ENCODE measurements around the gene FTSJ1. TPM values are rescaled to one million over a fixed set of nuclear protein-coding genes. Genes with fewer than 3 reads are reported as not detected.

Gene FTSJ1
- total RNA-seq, 1 experiment from 2014 or later = 53.9 TPM

DNA sequence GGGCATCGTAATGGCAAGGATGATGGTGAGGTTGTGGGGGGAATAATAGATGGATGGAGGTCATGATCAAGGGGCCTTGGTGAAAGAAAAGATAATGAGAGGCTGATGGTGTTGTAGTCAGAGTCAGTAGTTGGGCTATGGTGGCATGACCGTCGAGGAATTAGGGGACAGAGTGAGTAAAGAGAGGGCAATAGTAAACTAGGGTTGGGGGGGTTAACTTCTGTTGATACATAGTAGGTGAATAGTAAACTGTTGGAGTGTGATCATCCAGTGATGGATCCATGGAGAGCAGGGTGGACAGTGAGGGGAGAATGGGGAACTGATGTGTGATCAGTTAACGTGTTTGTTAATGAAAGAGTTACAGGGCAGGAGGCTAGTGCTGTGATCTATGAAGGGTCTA lies 920 bp downstream of the FTSJ1 start:
- ChIA-PET POLR2A (no interaction called here), CTCF (interaction anchor here (0.8 kb wide), 1 partner anchor 9 kb away, joined by 3 read pairs; no protein-coding TSS in a partner anchor)
- Mint-ChIP-seq H3K27ac (no peak overlapping the region; the same call in 1 of the 2 replicates), H3K9me3 (no peaks in the 10 kb centered on the region), H3K27me3 (ENCODE audit: low read depth) (no peaks in the 10 kb centered on the region), H3K4me3 (peak overlapping the region; percentile 93), H3K36me3 (peaks cover 12% of the 10 kb centered on the region), H3K4me1 (peaks cover 33% of the 10 kb centered on the region)
- ATAC-seq (no peak), DNase-seq (ENCODE audit: low spot score) (no peak)
- TF ChIP-seq, protein P1, sequence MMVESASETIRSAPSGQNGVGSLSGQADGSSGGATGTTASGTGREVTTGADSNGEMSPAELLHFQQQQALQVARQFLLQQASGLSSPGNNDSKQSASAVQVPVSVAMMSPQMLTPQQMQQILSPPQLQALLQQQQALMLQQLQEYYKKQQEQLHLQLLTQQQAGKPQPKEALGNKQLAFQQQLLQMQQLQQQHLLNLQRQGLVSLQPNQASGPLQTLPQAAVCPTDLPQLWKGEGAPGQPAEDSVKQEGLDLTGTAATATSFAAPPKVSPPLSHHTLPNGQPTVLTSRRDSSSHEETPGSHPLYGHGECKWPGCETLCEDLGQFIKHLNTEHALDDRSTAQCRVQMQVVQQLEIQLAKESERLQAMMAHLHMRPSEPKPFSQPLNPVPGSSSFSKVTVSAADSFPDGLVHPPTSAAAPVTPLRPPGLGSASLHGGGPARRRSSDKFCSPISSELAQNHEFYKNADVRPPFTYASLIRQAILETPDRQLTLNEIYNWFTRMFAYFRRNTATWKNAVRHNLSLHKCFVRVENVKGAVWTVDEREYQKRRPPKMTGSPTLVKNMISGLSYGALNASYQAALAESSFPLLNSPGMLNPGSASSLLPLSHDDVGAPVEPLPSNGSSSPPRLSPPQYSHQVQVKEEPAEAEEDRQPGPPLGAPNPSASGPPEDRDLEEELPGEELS (CRISPR knock-in tag; IDR thresholded peaks at IDR 0.05) = no peak
- TF ChIP-seq, protein P2, sequence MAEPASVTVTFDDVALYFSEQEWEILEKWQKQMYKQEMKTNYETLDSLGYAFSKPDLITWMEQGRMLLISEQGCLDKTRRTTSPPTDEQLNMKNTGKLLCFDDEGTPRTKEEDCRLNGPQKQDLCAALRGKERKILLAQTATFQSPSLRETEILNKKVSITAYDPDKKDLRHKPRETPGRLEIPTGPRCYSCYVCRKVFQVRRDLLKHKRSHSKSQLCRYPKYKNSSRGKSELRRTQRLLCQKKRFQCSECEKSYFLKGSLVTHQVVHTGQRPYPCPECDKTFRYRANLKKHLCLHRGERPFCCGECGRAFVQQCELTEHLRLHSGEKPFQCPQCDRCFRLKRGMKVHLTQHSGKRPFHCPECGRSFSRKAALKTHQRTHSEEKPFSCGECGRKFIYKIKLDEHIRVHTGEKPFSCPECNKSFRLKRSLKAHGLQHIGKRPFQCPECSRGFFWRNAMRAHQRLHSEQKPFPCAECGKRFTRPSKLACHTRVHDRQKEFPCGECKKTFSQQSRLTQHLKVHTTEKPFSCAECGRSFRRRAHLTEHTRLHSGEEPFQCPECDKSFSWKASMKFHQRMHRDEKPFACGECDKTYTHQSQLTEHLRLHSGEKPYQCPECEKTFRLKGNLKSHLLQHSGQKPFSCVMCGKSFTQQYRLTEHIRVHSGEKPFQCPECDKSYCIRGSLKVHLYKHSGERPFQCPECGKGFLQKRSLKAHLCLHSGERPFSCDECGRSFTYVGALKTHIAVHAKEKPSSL (CRISPR knock-in tag; conservative IDR thresholded peaks at IDR 0.05) = no peak
- TF ChIP-seq, protein P3, sequence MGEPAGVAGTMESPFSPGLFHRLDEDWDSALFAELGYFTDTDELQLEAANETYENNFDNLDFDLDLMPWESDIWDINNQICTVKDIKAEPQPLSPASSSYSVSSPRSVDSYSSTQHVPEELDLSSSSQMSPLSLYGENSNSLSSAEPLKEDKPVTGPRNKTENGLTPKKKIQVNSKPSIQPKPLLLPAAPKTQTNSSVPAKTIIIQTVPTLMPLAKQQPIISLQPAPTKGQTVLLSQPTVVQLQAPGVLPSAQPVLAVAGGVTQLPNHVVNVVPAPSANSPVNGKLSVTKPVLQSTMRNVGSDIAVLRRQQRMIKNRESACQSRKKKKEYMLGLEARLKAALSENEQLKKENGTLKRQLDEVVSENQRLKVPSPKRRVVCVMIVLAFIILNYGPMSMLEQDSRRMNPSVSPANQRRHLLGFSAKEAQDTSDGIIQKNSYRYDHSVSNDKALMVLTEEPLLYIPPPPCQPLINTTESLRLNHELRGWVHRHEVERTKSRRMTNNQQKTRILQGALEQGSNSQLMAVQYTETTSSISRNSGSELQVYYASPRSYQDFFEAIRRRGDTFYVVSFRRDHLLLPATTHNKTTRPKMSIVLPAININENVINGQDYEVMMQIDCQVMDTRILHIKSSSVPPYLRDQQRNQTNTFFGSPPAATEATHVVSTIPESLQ (CRISPR knock-in tag; IDR thresholded peaks at IDR 0.05) = no peak
- TF ChIP-seq, protein P4, sequence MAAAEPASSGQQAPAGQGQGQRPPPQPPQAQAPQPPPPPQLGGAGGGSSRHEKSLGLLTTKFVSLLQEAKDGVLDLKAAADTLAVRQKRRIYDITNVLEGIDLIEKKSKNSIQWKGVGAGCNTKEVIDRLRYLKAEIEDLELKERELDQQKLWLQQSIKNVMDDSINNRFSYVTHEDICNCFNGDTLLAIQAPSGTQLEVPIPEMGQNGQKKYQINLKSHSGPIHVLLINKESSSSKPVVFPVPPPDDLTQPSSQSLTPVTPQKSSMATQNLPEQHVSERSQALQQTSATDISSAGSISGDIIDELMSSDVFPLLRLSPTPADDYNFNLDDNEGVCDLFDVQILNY (CRISPR knock-in tag; IDR thresholded peaks at IDR 0.05) = no peak
- no peak for TF ChIP-seq TEAD1 (CRISPR knock-in tag; IDR thresholded peaks at IDR 0.05)
- no peak for TF ChIP-seq ZNF423 (CRISPR knock-in tag; IDR thresholded peaks at IDR 0.05)
- TF ChIP-seq NR3C1 (CRISPR knock-in tag; conservative IDR thresholded peaks at IDR 0.05; ENCODE audit: low read depth) = no peak
- TF ChIP-seq, protein P5, sequence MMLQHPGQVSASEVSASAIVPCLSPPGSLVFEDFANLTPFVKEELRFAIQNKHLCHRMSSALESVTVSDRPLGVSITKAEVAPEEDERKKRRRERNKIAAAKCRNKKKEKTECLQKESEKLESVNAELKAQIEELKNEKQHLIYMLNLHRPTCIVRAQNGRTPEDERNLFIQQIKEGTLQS (CRISPR knock-in tag; conservative IDR thresholded peaks at IDR 0.05) = no peak
- TF ChIP-seq JUN (CRISPR knock-in tag; IDR thresholded peaks at IDR 0.05) = no peak
- no peak for TF ChIP-seq FOXJ3 (CRISPR knock-in tag; IDR thresholded peaks at IDR 0.05; ENCODE audit: borderline replicate concordance)
- no peak for TF ChIP-seq E2F1 (CRISPR knock-in tag; IDR thresholded peaks at IDR 0.05)
- TF ChIP-seq MYBL2 (CRISPR knock-in tag; IDR thresholded peaks at IDR 0.05) = no peak

- ChIA-PET CTCF (no interaction called here), POLR2A (no interaction called here)
- Mint-ChIP-seq H3K27me3 (ENCODE audit: low read depth) (no peaks in the 10 kb centered on the region), H3K4me3 (no peak overlapping the region), H3K36me3 (peaks cover 19% of the 10 kb centered on the region), H3K27ac (no peak overlapping the region), H3K4me1 (peaks cover 21% of the 10 kb centered on the region), H3K9me3 (no peaks in the 10 kb centered on the region)
- ATAC-seq (no peak), DNase-seq (ENCODE audit: low spot score) (no peak)
- TF ChIP-seq NR2C2 (CRISPR knock-in tag; IDR thresholded peaks at IDR 0.05) (no peak), SOX15 (CRISPR knock-in tag; IDR thresholded peaks at IDR 0.05) (no peak), ZNF121 (CRISPR knock-in tag; IDR thresholded peaks at IDR 0.05) (no peak), NFATC4 (CRISPR knock-in tag; IDR thresholded peaks at IDR 0.05) (no peak)
- TF ChIP-seq, protein P2 (CRISPR knock-in tag; conservative IDR thresholded peaks at IDR 0.05) = no peak
- TF ChIP-seq, protein P6, sequence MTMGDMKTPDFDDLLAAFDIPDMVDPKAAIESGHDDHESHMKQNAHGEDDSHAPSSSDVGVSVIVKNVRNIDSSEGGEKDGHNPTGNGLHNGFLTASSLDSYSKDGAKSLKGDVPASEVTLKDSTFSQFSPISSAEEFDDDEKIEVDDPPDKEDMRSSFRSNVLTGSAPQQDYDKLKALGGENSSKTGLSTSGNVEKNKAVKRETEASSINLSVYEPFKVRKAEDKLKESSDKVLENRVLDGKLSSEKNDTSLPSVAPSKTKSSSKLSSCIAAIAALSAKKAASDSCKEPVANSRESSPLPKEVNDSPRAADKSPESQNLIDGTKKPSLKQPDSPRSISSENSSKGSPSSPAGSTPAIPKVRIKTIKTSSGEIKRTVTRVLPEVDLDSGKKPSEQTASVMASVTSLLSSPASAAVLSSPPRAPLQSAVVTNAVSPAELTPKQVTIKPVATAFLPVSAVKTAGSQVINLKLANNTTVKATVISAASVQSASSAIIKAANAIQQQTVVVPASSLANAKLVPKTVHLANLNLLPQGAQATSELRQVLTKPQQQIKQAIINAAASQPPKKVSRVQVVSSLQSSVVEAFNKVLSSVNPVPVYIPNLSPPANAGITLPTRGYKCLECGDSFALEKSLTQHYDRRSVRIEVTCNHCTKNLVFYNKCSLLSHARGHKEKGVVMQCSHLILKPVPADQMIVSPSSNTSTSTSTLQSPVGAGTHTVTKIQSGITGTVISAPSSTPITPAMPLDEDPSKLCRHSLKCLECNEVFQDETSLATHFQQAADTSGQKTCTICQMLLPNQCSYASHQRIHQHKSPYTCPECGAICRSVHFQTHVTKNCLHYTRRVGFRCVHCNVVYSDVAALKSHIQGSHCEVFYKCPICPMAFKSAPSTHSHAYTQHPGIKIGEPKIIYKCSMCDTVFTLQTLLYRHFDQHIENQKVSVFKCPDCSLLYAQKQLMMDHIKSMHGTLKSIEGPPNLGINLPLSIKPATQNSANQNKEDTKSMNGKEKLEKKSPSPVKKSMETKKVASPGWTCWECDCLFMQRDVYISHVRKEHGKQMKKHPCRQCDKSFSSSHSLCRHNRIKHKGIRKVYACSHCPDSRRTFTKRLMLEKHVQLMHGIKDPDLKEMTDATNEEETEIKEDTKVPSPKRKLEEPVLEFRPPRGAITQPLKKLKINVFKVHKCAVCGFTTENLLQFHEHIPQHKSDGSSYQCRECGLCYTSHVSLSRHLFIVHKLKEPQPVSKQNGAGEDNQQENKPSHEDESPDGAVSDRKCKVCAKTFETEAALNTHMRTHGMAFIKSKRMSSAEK (CRISPR knock-in tag; IDR thresholded peaks at IDR 0.05; ENCODE audit: borderline replicate concordance) = no peak
These were observed 2.2 kb downstream of the FTSJ1 start for GRCh38 chrX:48477960-48478755.

All from WTC11 (cell line).